Measurements from ENCODE around the gene MIAT. TPM values are rescaled to one million over a fixed set of nuclear protein-coding genes. Genes with fewer than 3 reads are reported as not detected.

Gene MIAT
- total RNA-seq, 1 donor from 2014 or later = 221 TPM

Small RNAs within 50 kb of the gene (small RNA-seq; reads per million reads assigned to genes)
- not detected for gene RF01874

Other genes starting within 250 kb of the MIAT start
- 18.4 TPM for gene ASPHD2, start 228.3 kb upstream of the MIAT start, total RNA-seq
- 35.1 TPM for gene HPS4, start 173.8 kb upstream of the MIAT start, total RNA-seq
- gene SRRD, start 173.7 kb upstream of the MIAT start, total RNA-seq = 19.5 TPM
- gene TFIP11, start 145.1 kb upstream of the MIAT start, total RNA-seq = 43.8 TPM
- 11.4 TPM for gene TPST2, start 67.5 kb upstream of the MIAT start, total RNA-seq
- 0.62 TPM for gene CRYBB1, start 39.6 kb upstream of the MIAT start, total RNA-seq
- not detected for gene CRYBA4, start 35.6 kb upstream of the MIAT start, total RNA-seq

Data from occipital lobe (tissue), 2 donors.